Spleen (tissue), 7 donors: ENCODE measurements around the gene GPR35.
"Not testable (repeated sequence)": the region's sequence is repeated elsewhere in the genome, so short reads cannot be mapped to it uniquely, and the experiment has no call there.

Experiments used
- POLR2AphosphoS5 ChIP-seq, 3 donors: sonication (generic); formaldehyde crosslinking; IDR thresholded peaks; one replicate each; pipeline ENCODE4 v1.5.1; 2017; ENCODE audit warnings: antibody characterized with exemption in 3 of 3
- TF ChIP-seq, protein P1 (sequence below), 11 experiments: fragments of 200-600 bp in 7 of 11; fragments of 450-650 bp in 4 of 11; sonication (generic) in 4 of 11; IDR thresholded peaks in 8 of 11; conservative IDR thresholded peaks in 3 of 11; 1 replicate in 7 of 11; 2 replicates in 4 of 11; pipeline versions ENCODE4 v1.4.0 to v1.8.0; 2016 to 2021; ENCODE audit warnings: antibody characterized with exemption in 11 of 11, inconsistent platforms in 4 of 11, mild to moderate bottlenecking in 1 of 11
- donor health status: DM: no; HTN: no; CAD: no; lungs with moderate emphysema.
- donor health status: DM: no; HTN: no; CAD: no.
- donor health status: DM: no; HTN: no; CAD: no.

- not testable (repeated sequence) for TF ChIP-seq POLR2AphosphoS5 (IDR thresholded peaks at IDR 0.05)
- TF ChIP-seq, protein P1, sequence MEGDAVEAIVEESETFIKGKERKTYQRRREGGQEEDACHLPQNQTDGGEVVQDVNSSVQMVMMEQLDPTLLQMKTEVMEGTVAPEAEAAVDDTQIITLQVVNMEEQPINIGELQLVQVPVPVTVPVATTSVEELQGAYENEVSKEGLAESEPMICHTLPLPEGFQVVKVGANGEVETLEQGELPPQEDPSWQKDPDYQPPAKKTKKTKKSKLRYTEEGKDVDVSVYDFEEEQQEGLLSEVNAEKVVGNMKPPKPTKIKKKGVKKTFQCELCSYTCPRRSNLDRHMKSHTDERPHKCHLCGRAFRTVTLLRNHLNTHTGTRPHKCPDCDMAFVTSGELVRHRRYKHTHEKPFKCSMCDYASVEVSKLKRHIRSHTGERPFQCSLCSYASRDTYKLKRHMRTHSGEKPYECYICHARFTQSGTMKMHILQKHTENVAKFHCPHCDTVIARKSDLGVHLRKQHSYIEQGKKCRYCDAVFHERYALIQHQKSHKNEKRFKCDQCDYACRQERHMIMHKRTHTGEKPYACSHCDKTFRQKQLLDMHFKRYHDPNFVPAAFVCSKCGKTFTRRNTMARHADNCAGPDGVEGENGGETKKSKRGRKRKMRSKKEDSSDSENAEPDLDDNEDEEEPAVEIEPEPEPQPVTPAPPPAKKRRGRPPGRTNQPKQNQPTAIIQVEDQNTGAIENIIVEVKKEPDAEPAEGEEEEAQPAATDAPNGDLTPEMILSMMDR (IDR thresholded peaks at IDR 0.05 in 8 of 11, conservative IDR thresholded peaks at IDR 0.05 in 3 of 11) = not testable (repeated sequence)
Observed at GRCh38 chr2:240659883-240660282, 34.6 kb downstream of the GPR35 start.
